H9 (cell line): ENCODE data around the gene GFER. TPM values are rescaled to one million over a fixed set of nuclear protein-coding genes. Genes with fewer than 3 reads are reported as not detected.

Source experiments
- DNase-seq: peaks from one replicate; pipeline ENCODE4 v3.0.0-alpha.2; 2017
- H2AFZ ChIP-seq: one replicate; pipeline ENCODE4 v1.6.1; 2013; ENCODE audit warnings: mild to moderate bottlenecking, low read length, control low read depth, moderate library complexity
- H2AK5ac ChIP-seq: 2 replicates; pipeline ENCODE4 v1.6.1; 2013; ENCODE audit warnings: low read length, control low read depth, mixed read lengths; ENCODE audit not compliant: insufficient read length
- H2BK120ac ChIP-seq: one replicate; pipeline ENCODE4 v1.6.1; 2013; ENCODE audit warnings: low read depth, mild to moderate bottlenecking, low read length, control low read depth, inconsistent platforms; ENCODE audit not compliant: poor library complexity, severe bottlenecking
- H2BK12ac ChIP-seq: 2 replicates; pipeline ENCODE4 v1.6.1; 2013; ENCODE audit warnings: low read length, control low read depth, mixed read lengths, low read depth; ENCODE audit not compliant: insufficient read length
- H2BK15ac ChIP-seq: 2 replicates; pipeline ENCODE4 v1.6.1; 2013; ENCODE audit warnings: low read depth, low read length, control low read depth
- H2BK20ac ChIP-seq: one replicate; pipeline ENCODE4 v1.6.1; 2013; ENCODE audit warnings: low read depth, mild to moderate bottlenecking, low read length, control low read depth, inconsistent platforms; ENCODE audit not compliant: poor library complexity, severe bottlenecking
- H2BK5ac ChIP-seq: 2 replicates; pipeline ENCODE4 v1.6.1; 2013; ENCODE audit warnings: low read length, control low read depth, mixed read lengths; ENCODE audit not compliant: insufficient read length
- H3K14ac ChIP-seq: 2 replicates; pipeline ENCODE4 v1.6.1; 2013; ENCODE audit warnings: low read length, control low read depth; ENCODE audit not compliant: insufficient read depth
- H3K18ac ChIP-seq: 2 replicates; pipeline ENCODE4 v1.6.1; 2013; ENCODE audit warnings: low read depth, mild to moderate bottlenecking, mixed read lengths, low read length, control low read depth; ENCODE audit not compliant: insufficient read length
- H3K23ac ChIP-seq: 2 replicates; pipeline ENCODE4 v1.6.1; 2013; ENCODE audit warnings: low read length, control low read depth, mixed read lengths, low read depth; ENCODE audit not compliant: insufficient read length
- H3K23me2 ChIP-seq: 2 replicates; pipeline ENCODE4 v1.6.1; 2013; ENCODE audit warnings: low read depth, mild to moderate bottlenecking, mixed read lengths, low read length, control low read depth; ENCODE audit not compliant: insufficient read length, poor library complexity, severe bottlenecking
- H3K27ac ChIP-seq: 2 replicates; pipeline ENCODE4 v1.5.1; 2013; ENCODE audit warnings: low read length, control low read depth, mixed read lengths, low read depth; ENCODE audit not compliant: insufficient read length
- H3K27me3 ChIP-seq: 2 replicates; pipeline ENCODE4 v1.6.1; 2013; ENCODE audit warnings: low read length, control low read depth, inconsistent platforms; ENCODE audit not compliant: insufficient read depth
- H3K4ac ChIP-seq: 2 replicates; pipeline ENCODE4 v1.6.1; 2013; ENCODE audit warnings: low read depth, mild to moderate bottlenecking, control low read depth, inconsistent platforms, low read length, moderate library complexity
- H3K4me1 ChIP-seq: 2 replicates; pipeline ENCODE4 v1.6.1; 2013; ENCODE audit warnings: low read length, control low read depth, inconsistent platforms; ENCODE audit not compliant: insufficient read depth
- H3K4me2 ChIP-seq: 2 replicates; pipeline ENCODE4 v1.6.1; 2013; ENCODE audit warnings: low read length, control low read depth, mixed read lengths; ENCODE audit not compliant: insufficient read length, insufficient read depth
- H3K56ac ChIP-seq: 2 replicates; pipeline ENCODE4 v1.6.1; 2013; ENCODE audit warnings: low read depth, mild to moderate bottlenecking, mixed read lengths, low read length, control low read depth; ENCODE audit not compliant: insufficient read length
- H3K79me1 ChIP-seq: 2 replicates; pipeline ENCODE4 v1.6.1; 2013; ENCODE audit warnings: low read depth, mild to moderate bottlenecking, moderate library complexity, low read length, control low read depth, inconsistent platforms; ENCODE audit not compliant: insufficient read depth, poor library complexity, severe bottlenecking
- H3K79me2 ChIP-seq: 2 replicates; pipeline ENCODE4 v1.6.1; 2013; ENCODE audit warnings: low read length, control low read depth, inconsistent platforms; ENCODE audit not compliant: insufficient read depth
- H3K9ac ChIP-seq: 2 replicates; pipeline ENCODE4 v1.6.1; 2013; ENCODE audit warnings: low read length, control low read depth, mixed read lengths; ENCODE audit not compliant: insufficient read length; ENCODE audit errors: extremely low read depth
- H3K9me3 ChIP-seq: one replicate; pipeline ENCODE4 v1.6.1; 2013; ENCODE audit warnings: low read depth, low read length, inconsistent platforms; ENCODE audit not compliant: control insufficient read depth
- H3T11ph ChIP-seq: one replicate; pipeline ENCODE4 v1.6.1; 2013; ENCODE audit warnings: mild to moderate bottlenecking, low read length, control low read depth, inconsistent platforms
- H4K20me1 ChIP-seq: one replicate; pipeline ENCODE4 v1.6.1; 2013; ENCODE audit not compliant: control insufficient read depth, insufficient read length, insufficient read depth
- H4K5ac ChIP-seq: 2 replicates; pipeline ENCODE4 v1.6.1; 2013; ENCODE audit warnings: low read depth, mild to moderate bottlenecking, mixed read lengths, low read length, control low read depth; ENCODE audit not compliant: insufficient read length
- H4K8ac ChIP-seq: replicated peaks from 2 replicates; pipeline ENCODE4 v1.6.1; 2013; ENCODE audit warnings: low read length, control low read depth, mixed read lengths, low read depth; ENCODE audit not compliant: insufficient read length
- H4K91ac ChIP-seq: 2 replicates; pipeline ENCODE4 v1.6.1; 2013; ENCODE audit warnings: low read depth, mild to moderate bottlenecking, moderate library complexity, mixed read lengths, low read length, control low read depth; ENCODE audit not compliant: insufficient read length
- H3K27ac Mint-ChIP-seq, 3 experiments: 2 replicates in 2 of 3; 3 replicates in 1 of 3; pipeline ENCODE4 v1.8.0; 2020 to 2021; ENCODE audit warnings: mixed read lengths in 3 of 3, mild to moderate bottlenecking in 1 of 3, moderate library complexity in 1 of 3
- H3K27me3 Mint-ChIP-seq: 2 replicates; pipeline ENCODE4 v1.8.0; 2021; ENCODE audit warnings: low read depth, mild to moderate bottlenecking, moderate library complexity, mixed read lengths
- H3K36me3 Mint-ChIP-seq, 3 experiments: 2 replicates in 2 of 3; 3 replicates in 1 of 3; pipeline ENCODE4 v1.8.0; 2020 to 2021; ENCODE audit warnings: low read depth in 3 of 3, mixed read lengths in 3 of 3; ENCODE audit not compliant: insufficient read depth in 1 of 3
- H3K4me1 Mint-ChIP-seq, 2 experiments: 2 replicates each; pipeline ENCODE4 v1.8.0; 2020; ENCODE audit warnings: mixed read lengths in 2 of 2
- H3K4me3 Mint-ChIP-seq, 2 experiments: 2 replicates in 1 of 2; 3 replicates in 1 of 2; pipeline ENCODE4 v1.8.0; 2020 to 2021; ENCODE audit warnings: mild to moderate bottlenecking in 2 of 2, mixed read lengths in 2 of 2, moderate library complexity in 1 of 2
- H3K9me3 Mint-ChIP-seq, 2 experiments: 2 replicates in 1 of 2; 3 replicates in 1 of 2; pipeline ENCODE4 v1.8.0; 2020; ENCODE audit warnings: mild to moderate bottlenecking in 2 of 2, mixed read lengths in 2 of 2, moderate library complexity in 1 of 2
- CTCF ChIP-seq: fragments of 200-600 bp; sonication (generic); conservative IDR thresholded peaks from 3 replicates; pipeline ENCODE4 v1.8.0; 2021; ENCODE audit warnings: antibody characterized with exemption, mild to moderate bottlenecking
- WGBS: extraction: QIAGEN DNeasy Blood & Tissue Kit; methylation state at CpG from one replicate; pipeline ENCODE4 v1.1.7; 2013; ENCODE audit warnings: missing lambda C conversion rate, low lambda C conversion rate, mixed read lengths; ENCODE audit not compliant: insufficient read length; ENCODE audit errors: extremely low coverage; 5-methylcytosine and 5-hydroxymethylcytosine counted together
- total RNA-seq: library from RNA; stranded (reverse); gene quantifications from 2 replicates; pipeline ENCODE4 v1.2.1, GENCODE V29; 2021

GFER gene
- total RNA-seq, 1 experiment from 2014 or later: 49.1 TPM

GRCh38 chr16:2027024-2028010, 43.3 kb downstream of the GFER start:
- Histone ChIP-seq H3K27me3 (peaks cover 7% of the 10 kb centered on the region; the same call in 1 of the 2 replicates), H3K9me3 (no peaks in the 10 kb centered on the region), H3K4me1 (no peaks in the 10 kb centered on the region; the same call in 1 of the 2 replicates), H3K4me2 (peak overlapping the region; percentile 52), H2AK5ac (no peak overlapping the region), H3K18ac (no peak overlapping the region), H3K23me2 (peaks cover 7% of the 10 kb centered on the region), H3K79me2 (no peaks in the 10 kb centered on the region), H4K20me1 (no peaks in the 10 kb centered on the region), H4K5ac (no peak overlapping the region), H2BK12ac (no peak overlapping the region), H2BK20ac (no peak overlapping the region), H3K14ac (no peak overlapping the region), H3T11ph (no peak overlapping the region), H3K56ac (no peak overlapping the region), H3K23ac (no peak overlapping the region), H4K8ac (no peak overlapping the region), H2BK120ac (no peak overlapping the region), H3K9ac (no peak overlapping the region), H4K91ac (no peak overlapping the region), H2BK15ac (no peak overlapping the region), H2BK5ac (no peak overlapping the region), H3K27ac (no peak overlapping the region), H3K4ac (no peak overlapping the region), H2AFZ (no peak overlapping the region), H3K79me1 (no peaks in the 10 kb centered on the region)
- no peak for TF ChIP-seq CTCF
- no CpG with 5 or more reads among the region's 76 CpGs for WGBS
- no peak overlapping the region for H3K27ac Mint-ChIP-seq
- H3K4me3 Mint-ChIP-seq: peak overlapping the region; percentile 71 to 84
- DNase-seq: no peak
- H3K36me3 Mint-ChIP-seq: no peaks in the 10 kb centered on the region
- peaks cover 14 to 16% of the 10 kb centered on the region in 2 experiments for H3K4me1 Mint-ChIP-seq
- peaks cover 0 to 3% of the 10 kb centered on the region in 2 experiments; a peak in 2 of 5 replicates for H3K9me3 Mint-ChIP-seq
- H3K27me3 Mint-ChIP-seq: peaks cover 39% of the 10 kb centered on the region
